Activated naive CD4-positive, alpha-beta T cell treated with anti-CD3 and anti-CD28 coated beads, Interleukin-2, amount 50 U/mL, for 16 hours (primary cell): Measurements from ENCODE around the gene OSCAR.

Experiments
- DNase-seq: peaks from one replicate; pipeline ENCODE4 v3.0.0-alpha.2; 2020

The OSCAR gene

GRCh38 chr19:54081032-54081431 lies 19.6 kb downstream of the OSCAR start, which contains the start of gene TARM1:
TSS of gene TARM1 (minus strand) at chr19:54081365. CDS start at chr19:54081340, 25 bp downstream.
- DNase-seq = no peak

DNA sequence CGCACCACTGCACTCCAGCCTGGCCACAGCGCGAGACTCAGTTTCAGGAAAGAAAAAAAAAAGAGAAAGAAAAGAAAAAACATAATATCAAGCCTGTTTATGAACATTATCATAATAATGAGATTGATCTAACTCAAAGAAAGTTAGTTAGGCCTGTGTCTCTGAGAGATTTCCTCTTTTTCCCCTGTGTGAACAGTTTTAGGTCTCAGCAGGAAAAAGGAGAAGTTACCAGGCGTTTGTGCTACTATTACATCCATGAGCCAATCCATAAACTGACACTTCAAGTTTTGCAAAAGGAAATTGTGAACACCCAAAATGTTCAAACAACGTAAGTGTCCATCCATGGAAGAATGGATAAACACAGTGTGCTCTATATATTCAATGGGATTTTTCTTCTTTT lies 23.3 kb downstream of the OSCAR start:
- DNase-seq = no peak

DNA sequence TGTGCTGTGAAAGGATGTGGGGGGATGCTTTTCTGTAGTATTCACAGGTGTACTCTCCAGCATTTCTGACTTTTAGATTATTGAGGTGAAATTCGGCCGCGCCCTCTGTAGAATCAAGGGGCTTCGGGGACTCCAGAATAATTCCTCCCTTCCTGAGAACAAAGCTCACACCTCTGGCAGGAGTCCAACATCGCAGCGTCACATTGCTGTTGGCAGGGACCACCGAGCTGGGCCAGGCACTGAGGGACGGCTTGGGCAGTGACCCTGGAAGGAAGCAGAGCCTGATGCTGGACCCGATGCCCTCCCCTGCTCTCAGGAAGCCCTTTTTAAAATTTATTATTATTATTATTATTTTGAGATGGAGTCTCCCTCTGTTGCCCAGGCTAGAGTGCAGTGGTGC lies 25.8 kb downstream of the OSCAR start:
- no peak for DNase-seq

GRCh38 chr19:54073829-54074228 lies 26.8 kb downstream of the OSCAR start:
- DNase-seq = no peak

GRCh38 chr19:54069470-54069869 lies 31.1 kb downstream of the OSCAR start:
- no peak for DNase-seq

DNA sequence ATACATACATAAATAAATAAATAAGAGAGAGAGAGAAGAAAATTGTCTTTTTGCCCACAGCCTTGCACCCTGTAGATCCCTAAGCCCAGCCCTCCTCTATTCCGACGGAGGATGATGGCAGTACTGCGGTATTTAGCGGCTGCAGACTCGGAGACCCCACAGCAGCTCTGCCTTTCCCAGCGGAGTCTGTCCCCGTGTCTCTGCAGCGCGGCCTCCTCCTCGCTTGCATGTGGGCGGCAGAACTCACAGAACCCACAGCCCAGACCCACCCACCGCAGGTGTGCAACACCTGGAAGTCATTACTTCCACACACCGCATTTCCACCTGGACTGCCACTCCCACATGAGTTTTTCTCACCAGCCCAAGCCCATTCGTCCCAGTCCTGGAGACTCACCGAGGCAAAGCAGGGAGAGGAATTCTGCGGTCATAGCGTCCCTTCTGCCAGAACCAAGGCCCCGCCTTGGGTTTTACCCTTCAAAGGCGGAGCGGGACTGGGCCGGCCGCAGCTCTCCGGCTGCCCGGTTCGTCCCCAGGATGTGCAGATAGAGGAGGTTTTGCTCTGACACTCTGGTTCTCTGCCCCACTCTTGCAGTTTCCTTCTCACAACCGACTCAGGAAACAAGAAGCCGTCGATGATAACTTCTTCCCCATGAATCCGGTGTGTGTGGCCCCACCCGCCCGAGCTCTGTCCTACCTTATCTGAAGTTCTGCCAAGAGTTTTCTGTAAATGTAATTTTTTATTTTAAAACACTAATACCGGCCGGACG lies 37.1 kb downstream of the OSCAR start, which contains the start of gene VSTM1:
Gene VSTM1 (minus strand): TSS at position 548 of the 767 bp plus-strand sequence. CDS start 120 bp downstream, at position 428.
- DNase-seq = no peak

- no peak for DNase-seq
Observed at GRCh38 chr19:54062643-54063042, 38.0 kb downstream of the OSCAR start.

DNA sequence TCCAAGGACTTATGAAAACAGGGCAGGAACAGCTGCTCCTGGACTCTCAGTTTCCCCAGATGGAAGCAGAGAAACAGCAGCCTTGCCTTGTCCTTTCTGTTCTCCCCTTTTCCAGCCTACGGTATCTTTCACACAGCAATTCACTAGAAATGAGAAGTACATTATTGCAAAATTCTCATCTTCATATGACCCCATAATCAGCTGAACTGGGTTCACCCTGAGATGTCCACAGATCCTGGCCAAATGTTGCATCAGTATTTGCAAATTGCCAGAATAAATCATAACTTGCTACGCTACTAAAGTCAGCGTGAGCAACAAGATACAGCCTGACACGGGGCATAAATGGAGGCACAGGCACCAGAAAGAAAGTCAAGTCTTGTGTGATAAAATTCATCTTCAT lies 53.0 kb downstream of the OSCAR start:
- DNase-seq = no peak

DNA sequence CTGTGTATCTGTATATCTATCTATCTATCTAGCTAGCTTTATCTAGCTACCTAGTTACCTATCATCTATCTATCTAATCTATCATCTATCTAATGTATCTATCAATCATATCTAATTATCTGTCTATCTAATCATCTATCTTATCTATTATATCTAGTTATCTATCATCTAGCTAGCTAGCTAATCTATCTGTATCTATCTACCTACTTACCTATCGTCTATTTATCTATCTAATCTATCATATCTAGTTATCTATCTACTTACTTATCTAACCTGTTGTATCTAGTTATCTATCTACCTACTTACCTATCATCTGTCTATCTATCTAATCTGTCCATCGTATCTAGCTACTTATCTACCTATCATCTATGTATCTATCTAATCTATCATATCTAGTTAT lies 54.8 kb downstream of the OSCAR start:
- no peak for DNase-seq
